ENCODE data around the gene RAB10.
"Not testable (repeated sequence)": the region's sequence is repeated elsewhere in the genome, so short reads cannot be mapped to it uniquely, and the experiment has no call there.

Gene RAB10

GRCh38 chr2:26033818-26034636, at the start of gene RAB10:
RAB10 (plus strand) TSS chr2:26034084; CDS start chr2:26034609, 525 bp downstream.
- DNase-seq: peak; percentile 97 to 99

DNA sequence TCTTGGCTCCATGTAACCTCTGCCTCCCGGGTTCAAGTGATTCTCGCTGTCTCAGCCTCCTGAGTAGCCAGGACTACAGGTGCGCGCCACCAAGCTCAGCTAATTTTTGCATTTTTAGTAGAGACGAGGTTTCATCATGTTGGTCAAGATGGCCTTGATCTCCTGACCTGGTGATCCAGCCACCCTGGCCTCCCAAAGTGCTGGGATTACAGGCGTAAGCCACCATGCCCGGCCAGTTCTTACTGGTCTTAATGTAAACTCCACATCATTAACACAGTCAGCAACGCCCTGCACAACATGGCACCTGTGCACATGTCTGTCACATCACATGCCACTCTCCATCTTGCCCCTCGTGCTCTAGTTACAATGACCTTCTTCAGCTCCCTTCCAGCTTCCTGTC, 45.8 kb upstream of the RAB10 start:
- DNase-seq: no peak

DNA sequence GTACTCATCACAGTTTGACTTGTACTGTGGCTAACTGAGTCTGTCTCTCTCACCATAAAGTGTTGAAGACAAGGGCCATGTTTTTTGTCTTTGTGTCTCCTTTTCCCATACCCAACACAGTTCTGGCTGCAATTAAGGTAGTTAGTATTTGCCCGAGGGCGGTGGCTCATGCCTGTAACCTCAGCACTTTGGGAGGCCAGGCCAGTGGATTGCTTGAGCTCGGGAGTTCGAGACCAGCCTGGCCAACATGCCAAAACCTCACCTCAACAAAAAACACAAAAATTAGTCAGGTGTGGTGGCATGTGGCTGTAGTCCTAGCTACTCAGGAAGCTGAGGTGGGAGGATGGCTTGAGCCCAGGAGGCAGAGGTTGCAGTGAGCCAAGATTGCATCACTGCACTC, 44.7 kb upstream of the RAB10 start:
- DNase-seq: no peak

DNA sequence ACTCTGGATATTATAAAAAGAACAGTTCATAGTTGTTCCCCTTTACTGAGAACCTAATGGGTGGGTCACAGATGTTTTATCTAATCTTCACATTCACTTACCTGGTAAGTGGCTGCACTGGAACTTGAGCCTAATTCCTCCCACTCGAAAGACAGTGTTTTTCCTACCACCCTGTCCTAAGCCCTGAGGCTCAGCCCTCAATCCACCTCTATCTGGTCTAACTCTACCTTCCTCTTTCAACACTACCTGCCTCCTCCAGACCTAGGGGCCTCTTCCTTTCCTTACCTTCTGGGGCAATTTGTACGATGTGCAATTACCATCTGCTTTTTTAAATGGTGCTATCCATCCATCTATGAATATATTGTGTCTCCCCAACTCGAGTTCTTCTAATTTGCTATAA, 41.9 kb upstream of the RAB10 start:
- no peak for DNase-seq

DNA sequence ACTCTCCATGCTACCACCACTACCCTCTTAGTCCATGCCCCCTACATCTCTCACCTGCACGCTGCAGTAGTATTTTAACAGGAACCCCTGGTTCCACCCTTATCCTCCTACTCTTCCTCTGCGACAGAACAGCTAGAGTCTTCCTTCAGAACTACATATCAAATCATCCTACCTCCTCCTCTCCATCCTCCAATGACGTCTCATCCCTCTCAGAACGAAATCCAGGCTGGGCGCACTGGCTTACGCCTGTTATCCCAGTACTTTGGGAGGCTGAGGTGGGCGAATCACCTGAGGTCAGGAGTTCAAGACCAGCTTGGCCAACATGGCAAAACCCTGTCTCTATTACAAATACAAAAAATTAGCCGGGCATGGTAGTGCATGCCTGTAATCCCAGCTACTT, 41.3 kb upstream of the RAB10 start:
- DNase-seq: no peak

GRCh38 chr2:25993049-25993448, 40.8 kb upstream of the RAB10 start:
- DNase-seq: no peak

GRCh38 chr2:25994509-25994908, 39.4 kb upstream of the RAB10 start:
- DNase-seq: no peak

DNA sequence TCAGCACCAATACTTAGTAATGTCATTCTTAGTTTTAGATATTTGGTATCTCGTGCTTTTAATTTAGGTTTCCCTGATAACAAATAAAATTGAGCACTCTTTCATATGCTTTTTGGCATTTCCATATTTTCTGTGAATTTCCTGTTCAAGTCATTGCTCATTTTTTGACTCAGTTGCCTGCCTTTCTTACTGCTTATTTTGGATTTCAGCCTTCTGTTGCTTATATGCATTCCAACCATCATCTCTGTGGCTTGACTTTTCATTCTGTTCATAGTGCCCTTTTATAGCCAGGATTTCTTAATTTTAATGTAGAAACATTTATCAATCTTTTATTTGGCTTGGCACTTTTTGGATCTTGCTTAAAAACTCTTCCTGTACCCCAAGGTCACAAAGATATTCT, 37.0 kb upstream of the RAB10 start:
- DNase-seq: no peak

DNA sequence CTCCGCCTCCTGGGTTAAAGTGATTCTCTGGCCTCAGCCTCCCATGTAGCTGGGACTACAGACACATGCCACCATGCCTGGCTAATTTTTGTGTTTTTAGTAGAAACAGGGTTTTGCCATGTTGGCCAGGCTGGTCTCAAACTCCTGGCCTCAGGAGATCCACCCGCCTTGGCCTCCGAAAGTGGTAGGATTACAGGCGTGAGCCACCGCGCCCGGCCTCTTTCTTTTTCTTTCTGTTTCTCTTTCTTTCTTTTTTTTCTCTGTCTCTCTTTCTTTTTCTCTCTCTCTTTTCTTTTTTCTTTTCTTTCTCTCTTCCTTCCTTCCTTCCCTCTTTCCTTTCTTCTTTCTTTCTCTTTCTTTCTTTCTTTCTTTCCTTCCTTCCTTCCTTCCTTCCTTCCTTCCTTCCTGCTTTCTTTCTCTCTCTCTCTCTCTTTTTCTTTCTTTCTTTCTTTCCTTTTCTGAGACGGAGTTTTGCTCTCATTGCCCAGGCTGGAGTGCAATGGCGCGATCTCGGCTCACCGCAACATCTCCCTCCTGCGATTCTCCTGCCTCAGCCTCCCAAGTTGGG, 35.0 kb upstream of the RAB10 start:
- not testable (repeated sequence) for DNase-seq

- DNase-seq: not testable (repeated sequence)
These were observed 34.5 kb upstream of the RAB10 start for GRCh38 chr2:25999406-25999805.

DNA sequence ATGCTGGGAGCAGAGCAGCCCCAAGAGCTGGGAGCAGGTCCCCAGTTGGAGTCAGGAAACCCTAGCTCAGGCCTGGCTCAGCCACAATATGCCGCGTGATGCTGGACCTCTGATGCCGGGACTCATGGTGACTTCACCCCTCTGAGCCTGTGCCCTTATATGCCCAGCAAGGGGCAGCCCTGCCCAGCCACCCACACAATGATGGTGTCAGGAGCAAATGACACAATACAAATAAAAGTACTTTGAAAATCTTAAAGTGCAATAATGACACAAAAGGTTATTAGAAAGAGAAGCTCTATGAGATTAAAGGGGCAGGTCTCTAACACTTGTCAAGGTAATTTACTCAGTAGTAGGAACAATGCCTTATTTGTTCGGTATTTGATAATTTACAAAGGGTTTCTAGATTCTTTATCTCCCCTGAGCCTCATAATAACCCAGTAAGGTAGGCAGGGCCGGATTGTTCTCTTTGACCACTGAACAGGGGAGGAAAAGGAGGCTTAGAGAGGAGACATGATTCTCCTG, 33.3 kb upstream of the RAB10 start:
- no peak for DNase-seq

DNA sequence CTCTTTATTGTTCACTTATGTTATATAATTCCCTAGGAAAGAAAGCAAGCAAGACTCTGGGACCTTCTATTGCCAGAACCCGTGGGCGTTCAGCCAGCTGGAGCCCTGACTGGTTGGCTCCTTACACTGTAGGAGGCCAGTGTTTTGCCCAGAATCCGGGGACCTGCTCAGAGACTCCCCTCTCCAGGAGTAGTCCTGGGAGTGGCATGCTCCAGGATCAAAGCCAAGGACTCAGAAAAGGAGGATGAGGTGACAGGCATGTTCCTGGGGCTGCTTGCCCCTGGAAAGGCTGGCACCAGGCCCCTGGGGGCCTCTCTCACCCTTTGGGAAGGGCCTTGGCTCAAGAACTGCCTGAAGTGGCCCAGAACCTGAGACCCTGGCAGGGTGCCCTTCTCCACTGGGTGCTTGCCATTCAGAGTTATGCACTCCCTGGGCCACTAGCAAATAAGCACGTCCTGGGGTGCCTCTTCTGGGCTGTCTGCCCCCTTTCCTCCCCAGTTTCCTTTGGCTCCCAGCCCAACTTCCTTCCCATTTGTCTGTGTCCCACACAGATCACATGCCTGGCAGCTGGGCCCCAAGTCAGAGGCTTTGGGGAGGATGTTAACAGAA, 32.0 kb upstream of the RAB10 start:
- DNase-seq: no peak

- no peak for DNase-seq
These were observed 31.1 kb upstream of the RAB10 start for GRCh38 chr2:26002632-26003310.

- no peak for DNase-seq
These were observed 25.8 kb upstream of the RAB10 start for GRCh38 chr2:26008095-26008494.

DNA sequence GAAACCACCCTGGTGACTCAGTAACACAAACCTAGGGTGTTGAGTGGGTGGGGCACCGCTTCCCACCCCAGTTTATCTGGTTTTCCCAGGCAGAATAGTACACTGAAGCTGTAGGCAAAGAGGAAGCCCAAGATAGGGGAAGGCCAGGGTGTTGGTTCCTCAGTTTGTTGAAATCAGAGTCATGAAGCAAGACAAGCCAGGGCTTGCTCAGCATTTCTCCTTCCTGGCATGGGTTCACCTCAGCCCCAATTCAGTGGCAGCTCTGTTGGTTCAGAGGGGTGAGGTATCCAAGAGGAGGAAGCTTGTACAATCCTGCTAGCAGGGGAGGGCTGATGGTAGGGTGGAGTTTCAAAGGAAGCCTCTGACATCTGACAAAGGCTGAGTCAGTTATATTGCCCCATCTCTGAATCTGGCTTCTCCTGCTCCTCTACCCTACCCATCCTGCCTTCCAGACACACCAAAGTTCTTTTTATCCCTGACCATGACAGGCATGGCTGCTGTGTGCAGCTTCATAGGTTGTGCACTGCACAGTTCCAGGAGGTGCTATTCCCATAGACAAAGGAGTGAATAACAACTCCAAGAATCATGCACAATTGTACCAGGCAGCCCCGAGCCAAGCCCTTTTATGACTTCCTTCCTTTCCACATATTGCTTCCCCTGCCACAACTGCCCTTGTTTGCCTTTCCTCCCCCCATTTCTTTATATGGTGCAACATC, 24.9 kb upstream of the RAB10 start:
- no peak for DNase-seq

DNA sequence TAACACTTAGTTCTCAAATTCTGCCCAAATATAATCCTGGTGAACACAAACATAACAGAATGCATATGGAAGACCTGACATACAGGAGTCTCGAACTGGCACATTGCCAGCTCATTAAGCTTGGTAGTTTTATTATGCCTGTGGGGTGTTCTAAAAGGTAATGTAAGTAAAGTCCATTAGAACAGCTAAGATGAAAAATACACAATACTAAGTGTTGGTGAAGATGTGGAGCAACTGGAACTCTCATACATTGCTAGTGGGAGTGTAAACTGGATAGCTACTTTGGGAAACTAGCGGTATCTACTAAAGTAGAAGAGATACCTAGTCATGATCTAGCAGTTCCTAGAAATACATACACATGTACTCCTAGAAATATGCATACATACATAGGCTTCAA, 24.3 kb upstream of the RAB10 start:
- DNase-seq: no peak

GRCh38 chr2:26010943-26011342, 22.9 kb upstream of the RAB10 start:
- no peak for DNase-seq

DNA sequence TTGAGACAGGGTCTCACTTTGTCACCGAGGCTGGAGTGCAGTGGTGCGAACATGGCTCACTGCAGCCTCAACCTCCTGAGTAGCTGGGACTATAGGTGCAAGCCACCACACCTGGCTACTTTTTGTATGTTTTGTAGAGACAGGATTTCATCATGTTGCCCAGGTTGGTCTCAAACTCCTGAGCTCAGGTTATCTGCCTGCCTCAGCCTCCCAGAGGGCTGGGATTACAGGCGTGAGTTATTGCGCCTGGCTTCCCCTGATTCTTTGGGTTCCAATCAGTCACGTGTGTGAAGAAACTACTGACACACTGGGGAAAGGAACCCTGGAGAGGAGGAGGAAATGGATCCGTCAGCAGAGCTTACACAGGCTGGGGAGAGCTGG, 22.3 kb upstream of the RAB10 start:
- no peak for DNase-seq

GRCh38 chr2:26011990-26012856, 21.7 kb upstream of the RAB10 start:
- DNase-seq: peak in 1 of 2 experiments; percentile 9

DNA sequence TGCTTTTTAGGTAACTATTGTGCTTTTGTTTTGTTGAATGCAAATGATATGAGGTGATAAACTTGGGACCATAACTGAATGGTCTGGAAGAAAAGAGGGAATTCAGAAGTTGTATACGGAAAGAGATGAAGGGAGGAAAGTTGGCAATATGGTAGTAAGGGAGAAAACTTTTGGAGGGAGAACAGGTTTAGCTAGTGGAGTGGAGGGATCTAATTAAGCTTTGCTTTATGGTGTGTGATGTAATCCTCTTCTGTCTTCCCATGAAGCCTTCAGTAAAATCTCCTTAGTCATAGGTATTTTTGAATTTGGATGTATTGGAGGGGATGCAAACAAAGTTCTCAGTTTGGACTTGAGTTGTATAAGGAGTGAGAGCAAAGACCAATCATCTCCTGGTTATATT, 20.2 kb upstream of the RAB10 start:
- no peak for DNase-seq

GRCh38 chr2:26016012-26016705, 17.7 kb upstream of the RAB10 start:
- no peak for DNase-seq
